ENCODE results near the gene ALG1L2. TPM values are rescaled to one million over a fixed set of nuclear protein-coding genes. Genes with fewer than 3 reads are reported as not detected.
"Not testable (repeated sequence)": the region's sequence is repeated elsewhere in the genome, so short reads cannot be mapped to it uniquely, and the experiment has no call there.

Gene ALG1L2
- total RNA-seq, 4 donors from 2014 or later, result not detected

DNA sequence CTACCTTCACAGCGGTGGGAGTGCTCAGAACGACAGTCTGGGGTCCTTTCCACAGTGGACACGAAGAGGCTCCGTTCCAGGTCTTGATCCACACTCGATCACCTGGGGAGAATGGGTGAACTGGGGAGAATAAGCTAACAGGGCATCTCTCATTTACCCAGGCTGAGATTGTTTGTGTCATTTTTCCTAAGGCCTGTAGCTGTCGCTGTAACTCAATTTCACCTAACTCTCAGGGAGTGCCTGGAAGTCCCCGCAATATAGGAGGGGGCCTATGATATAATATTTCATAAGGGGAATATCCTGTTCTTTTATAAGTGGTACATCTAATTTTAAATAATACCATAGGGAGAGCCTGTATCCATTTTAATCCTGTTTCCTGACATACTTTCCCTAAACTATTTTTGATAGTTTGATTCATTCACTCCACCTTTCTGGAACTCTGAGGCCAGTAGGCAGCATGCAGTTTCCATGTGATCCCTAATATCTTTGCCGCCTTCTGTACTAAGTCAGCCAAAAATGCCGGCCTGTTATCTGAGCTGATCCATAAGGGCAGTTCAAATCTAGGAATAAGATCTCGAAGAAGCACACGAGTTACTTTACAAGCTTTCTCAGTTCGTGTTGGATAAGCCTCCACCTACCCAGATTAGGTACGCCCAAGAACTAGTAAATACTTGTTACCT is 62.2 kb downstream of the ALG1L2 start:
- DNase-seq; H3K4me3 ChIP-seq; in situ Hi-C loops (cut with MboI; ENCODE audit: low pct_ligation_motif_present in 1 of 4, low pct_unique_long_range_greater_than_20kb in 1 of 4, low sequenced_read_pairs in 3 of 4); H3K9me3 ChIP-seq; intact Hi-C loops (cut with DNase I; ENCODE audit: low total_unique reads); H3K4me1 ChIP-seq; H3K27ac ChIP-seq; H3K36me3 ChIP-seq; H3K27me3 ChIP-seq: not testable (repeated sequence)
- 51 to 55% methylated on average over 5 to 13 of the region's 13 CpGs for WGBS, 2 donors (ENCODE audit: low coverage in 1 of 2)
- TF ChIP-seq CTCF (IDR thresholded peaks at IDR 0.05), result peak in 3 of 5 experiments; percentile 9 to 35 (median 29)

DNA sequence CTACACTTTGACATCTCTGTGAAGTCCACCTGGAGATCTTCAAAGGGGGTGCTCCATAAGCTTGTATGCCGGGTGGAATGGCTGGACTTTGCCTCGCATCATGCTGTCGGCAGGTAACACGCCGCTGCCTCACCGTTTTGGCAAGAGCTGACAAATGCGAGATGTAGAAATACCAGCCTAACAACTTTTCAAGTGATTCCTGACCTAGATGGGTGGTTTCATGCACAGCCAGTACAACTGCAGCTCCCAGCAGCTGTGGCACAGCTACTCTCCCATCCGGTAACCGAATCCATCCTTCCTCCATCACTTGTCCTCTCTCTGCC is 62.7 kb downstream of the ALG1L2 start:
- intact Hi-C loops (cut with DNase I; ENCODE audit: low total_unique reads); H3K4me1 ChIP-seq; H3K36me3 ChIP-seq; H3K27me3 ChIP-seq; H3K27ac ChIP-seq; H3K4me3 ChIP-seq; H3K9me3 ChIP-seq; in situ Hi-C loops (cut with MboI; ENCODE audit: low pct_ligation_motif_present in 1 of 4, low pct_unique_long_range_greater_than_20kb in 1 of 4, low sequenced_read_pairs in 3 of 4): not testable (repeated sequence)
- peak; percentile 34 for DNase-seq
- WGBS, 2 donors (ENCODE audit: low coverage in 1 of 2), result 81% methylated on average over 9 of the region's 9 CpGs; no CpG with 5 or more reads in 1 of the 2 donors

GRCh38 chr3:130145456-130145855 is 63.8 kb downstream of the ALG1L2 start:
- 73% methylated on average over 5 of the region's 5 CpGs; no CpG with 5 or more reads in 1 of the 2 donors for WGBS, 2 donors (ENCODE audit: low coverage in 1 of 2)
- H3K36me3 ChIP-seq; intact Hi-C loops (cut with DNase I; ENCODE audit: low total_unique reads); H3K27ac ChIP-seq; in situ Hi-C loops (cut with MboI; ENCODE audit: low pct_ligation_motif_present in 1 of 4, low pct_unique_long_range_greater_than_20kb in 1 of 4, low sequenced_read_pairs in 3 of 4); H3K4me1 ChIP-seq; H3K4me3 ChIP-seq; H3K27me3 ChIP-seq; DNase-seq; H3K9me3 ChIP-seq: not testable (repeated sequence)

- in situ Hi-C loops (cut with MboI; ENCODE audit: low pct_ligation_motif_present in 1 of 4, low pct_unique_long_range_greater_than_20kb in 1 of 4, low sequenced_read_pairs in 3 of 4); DNase-seq; intact Hi-C loops (cut with DNase I; ENCODE audit: low total_unique reads); H3K4me1 ChIP-seq; H3K36me3 ChIP-seq; H3K4me3 ChIP-seq; H3K27me3 ChIP-seq; H3K9me3 ChIP-seq; H3K27ac ChIP-seq: not testable (repeated sequence)
- WGBS, 2 donors (ENCODE audit: low coverage in 1 of 2), result 89 to 100% methylated on average over 2 to 6 of the region's 6 CpGs
These were observed 64.8 kb downstream of the ALG1L2 start for GRCh38 chr3:130146465-130146864.

Other genes starting within 250 kb of the ALG1L2 start
- gene TMCC1, start 188.1 kb upstream of the ALG1L2 start, total RNA-seq, result 10 to 100 TPM in 3 of 4 donors, 1 to 10 TPM in 1; 4.1 to 21.8 (median 14.5) TPM
- gene TRH, start 107.1 kb upstream of the ALG1L2 start, total RNA-seq, result not detected